Measurements from ENCODE around the gene CARD11. TPM values are rescaled to one million over a fixed set of nuclear protein-coding genes. Genes with fewer than 3 reads are reported as not detected.

Gene CARD11
- total RNA-seq, 4 donors from 2014 or later: 0.26 to 2.0 (median 0.70) TPM

GRCh38 chr7:2956526-2957368 is 86.9 kb downstream of the CARD11 start:
- no peak for DNase-seq (ENCODE audit: extremely low spot score)
- no peaks in the 10 kb centered on the region for H3K36me3 ChIP-seq
- no peaks in the 10 kb centered on the region for H3K9me3 ChIP-seq
- WGBS: 69% methylated on average over 12 of the region's 12 CpGs
- intact Hi-C loops (cut with DNase I): no loop called here
- H3K4me1 ChIP-seq: no peaks in the 10 kb centered on the region
- no peak overlapping the region for H3K27ac ChIP-seq (replicated peaks in 1 of 4)
- no peak for TF ChIP-seq POLR2A (IDR thresholded peaks at IDR 0.05; ENCODE audit: low read depth)
- TF ChIP-seq POLR2AphosphoS5 (IDR thresholded peaks at IDR 0.05): no peak
- no peak for TF ChIP-seq CTCF (IDR thresholded peaks at IDR 0.05)
- TF ChIP-seq EP300 (IDR thresholded peaks at IDR 0.05): no peak
- H3K27me3 ChIP-seq: peaks cover 0 to 36% (median 0%) of the 10 kb centered on the region in 4 donors
- no peak overlapping the region for H3K4me3 ChIP-seq

- Histone ChIP-seq H3K27ac (replicated peaks in 1 of 4) (no peak overlapping the region), H3K27me3 (peaks cover 0 to 36% (median 0%) of the 10 kb centered on the region in 4 donors), H3K4me3 (no peak overlapping the region), H3K4me1 (no peaks in the 10 kb centered on the region), H3K36me3 (no peaks in the 10 kb centered on the region), H3K9me3 (no peaks in the 10 kb centered on the region)
- DNase-seq (ENCODE audit: extremely low spot score): no peak
- intact Hi-C loops (cut with DNase I): no loop called here
- TF ChIP-seq EP300 (IDR thresholded peaks at IDR 0.05) (no peak), CTCF (IDR thresholded peaks at IDR 0.05) (no peak), POLR2A (IDR thresholded peaks at IDR 0.05; ENCODE audit: low read depth) (no peak), POLR2AphosphoS5 (IDR thresholded peaks at IDR 0.05) (no peak)
- WGBS: 98% methylated on average over 6 of the region's 6 CpGs
Observed at GRCh38 chr7:2956076-2956475, 87.6 kb downstream of the CARD11 start.

DNA sequence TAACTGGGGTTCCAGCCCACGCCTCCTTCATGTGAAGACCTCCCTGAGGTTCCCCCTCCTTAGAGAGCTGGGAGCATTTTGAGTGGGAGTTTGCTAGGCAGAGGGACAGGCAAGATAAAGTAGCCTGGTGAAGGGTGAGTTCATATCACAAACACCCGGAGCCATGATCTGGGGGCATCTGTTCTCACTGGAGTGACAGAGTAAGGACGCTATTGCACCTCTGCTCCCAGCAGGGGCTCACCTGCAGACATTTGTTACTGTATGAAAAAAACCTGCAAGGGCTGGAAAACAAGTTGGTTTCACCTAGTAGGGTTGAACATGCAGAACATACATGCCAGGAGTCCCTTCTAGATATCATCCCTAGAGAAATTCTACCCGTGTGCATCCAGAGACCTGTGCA is 88.4 kb downstream of the CARD11 start:
- 91% methylated on average over 4 of the region's 4 CpGs for WGBS
- Histone ChIP-seq H3K27me3 (peaks cover 0 to 36% (median 0%) of the 10 kb centered on the region in 4 donors), H3K27ac (replicated peaks in 1 of 4) (no peak overlapping the region), H3K9me3 (peaks cover 0 to 5% (median 2%) of the 10 kb centered on the region in 4 donors), H3K36me3 (no peaks in the 10 kb centered on the region), H3K4me3 (no peak overlapping the region), H3K4me1 (no peaks in the 10 kb centered on the region)
- TF ChIP-seq EP300 (IDR thresholded peaks at IDR 0.05) (no peak), POLR2AphosphoS5 (IDR thresholded peaks at IDR 0.05) (no peak), CTCF (IDR thresholded peaks at IDR 0.05) (no peak), POLR2A (IDR thresholded peaks at IDR 0.05; ENCODE audit: low read depth) (no peak)
- no peak for DNase-seq (ENCODE audit: extremely low spot score)
- intact Hi-C loops (cut with DNase I): no loop called here

DNA sequence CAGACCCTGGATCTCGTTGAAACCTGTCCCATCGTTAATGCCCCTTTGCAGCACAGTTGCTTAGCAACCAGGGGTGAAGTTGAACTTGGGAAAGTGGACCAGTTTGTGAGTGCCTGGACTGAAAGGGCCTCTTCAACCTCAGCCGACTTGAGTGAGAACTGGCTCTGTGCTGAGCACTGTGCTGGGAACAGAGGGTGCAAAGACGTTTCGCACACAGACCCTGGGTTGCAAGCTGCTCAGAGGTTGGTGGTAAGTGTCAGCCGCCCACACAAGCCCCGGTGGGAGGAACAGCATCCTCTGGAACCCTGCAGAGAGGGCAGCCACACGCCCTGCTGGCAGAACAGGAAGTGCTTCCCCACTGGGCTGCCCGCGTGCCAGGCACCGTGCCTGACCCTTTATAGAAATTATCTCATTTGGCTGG is 89.2 kb downstream of the CARD11 start:
- no peak overlapping the region for H3K4me3 ChIP-seq
- no peaks in the 10 kb centered on the region for H3K36me3 ChIP-seq
- H3K4me1 ChIP-seq: no peaks in the 10 kb centered on the region
- TF ChIP-seq EP300 (IDR thresholded peaks at IDR 0.05) (no peak), POLR2A (IDR thresholded peaks at IDR 0.05; ENCODE audit: low read depth) (no peak), POLR2AphosphoS5 (IDR thresholded peaks at IDR 0.05) (no peak), CTCF (IDR thresholded peaks at IDR 0.05) (no peak)
- H3K27me3 ChIP-seq: peaks cover 0 to 35% (median 0%) of the 10 kb centered on the region in 4 donors
- WGBS: 74% methylated on average over 8 of the region's 11 CpGs
- intact Hi-C loops (cut with DNase I): no loop called here
- peaks cover 0 to 9% (median 8%) of the 10 kb centered on the region in 4 donors for H3K9me3 ChIP-seq
- no peak overlapping the region for H3K27ac ChIP-seq (replicated peaks in 1 of 4)
- no peak for DNase-seq (ENCODE audit: extremely low spot score)

All from esophagus muscularis mucosa (tissue), 4 donors.